Measurements from ENCODE around the gene ESPL1.

- TF ChIP-seq POLR2AphosphoS5 (IDR thresholded peaks at IDR 0.05), result no peak
- TF ChIP-seq CTCF (IDR thresholded peaks at IDR 0.05), result no peak
- no peak for TF ChIP-seq POLR2A (IDR thresholded peaks at IDR 0.05)
Observed at GRCh38 chr12:53236443-53237111, 31.5 kb upstream of the ESPL1 start.

Measured in breast epithelium (tissue), 3 donors.